Panc1 (cell line): ENCODE data around the gene PHLDA3. TPM values are rescaled to one million over a fixed set of nuclear protein-coding genes. Genes with fewer than 3 reads are reported as not detected.

Source experiments
- ATAC-seq: fragments of 200-7000 bp; cut with Tn5 transposase; 2 replicates; pipeline ENCODE4 v1.9.1; 2020; ENCODE audit warnings: mild to moderate bottlenecking, moderate library complexity
- BruUV-seq: library from RNA; stranded (reverse); fragments of 400-500 nt; replicated peaks from 2 replicates; lab custom pipeline; 2021; lab: Mats Ljungman, UMichigan
- CTCF ChIA-PET: fragments of 300-600 bp; sonication (Branson Sonifier 250); formaldehyde crosslinking; loops from one replicate; lab custom pipeline; 2022; ENCODE audit warnings: antibody characterized with exemption; lab: Charles Lee
- POLR2A ChIA-PET: fragments of 300-600 bp; sonication (Branson Sonifier 250); formaldehyde crosslinking; loops from one replicate; lab custom pipeline; 2022; ENCODE audit warnings: antibody characterized with exemption; lab: Charles Lee
- DNase-seq: peaks from one replicate; pipeline ENCODE4 v3.0.0-alpha.2; 2010; ENCODE audit warnings: low read depth, low spot score
- H3K27ac ChIP-seq: 2 replicates; pipeline ENCODE4 v1.5.1; 2011; ENCODE audit warnings: mild to moderate bottlenecking, low read length, inconsistent platforms
- H3K27me3 ChIP-seq: fragments of 200-500 bp; sonication (Bioruptor generic); 2 replicates; pipeline ENCODE4 v1.6.0; 2014; ENCODE audit warnings: low read length, inconsistent platforms; ENCODE audit not compliant: control insufficient read depth, insufficient read depth
- H3K36me3 ChIP-seq: fragments of 200-500 bp; sonication (Bioruptor generic); 2 replicates; pipeline ENCODE4 v1.5.1; 2014; ENCODE audit warnings: inconsistent platforms, mild to moderate bottlenecking, low read length, moderate library complexity; ENCODE audit not compliant: control insufficient read depth, insufficient read depth
- H3K4me1 ChIP-seq: 2 replicates; pipeline ENCODE4 v1.5.1; 2011; ENCODE audit warnings: inconsistent platforms, mild to moderate bottlenecking, low read length, moderate library complexity; ENCODE audit not compliant: control insufficient read depth, insufficient read depth
- H3K4me3 ChIP-seq, 2 experiments: 2 replicates each; pipeline ENCODE4 v1.5.1; 2011 to 2012; ENCODE audit warnings: low read depth in 2 of 2, low read length in 2 of 2, mild to moderate bottlenecking in 2 of 2, inconsistent platforms in 1 of 2, moderate library complexity in 1 of 2
- H3K9me3 ChIP-seq: fragments of 200-500 bp; sonication (Bioruptor generic); 2 replicates; pipeline ENCODE4 v1.5.1; 2014; ENCODE audit warnings: low read depth, mild to moderate bottlenecking, inconsistent platforms, low read length, moderate library complexity; ENCODE audit not compliant: control insufficient read depth, insufficient read depth
- CTCF ChIP-seq: fragments of 450-650 bp; IDR thresholded peaks from 2 replicates; pipeline ENCODE4 v1.5.1; 2017; ENCODE audit warnings: mild to moderate bottlenecking
- POLR2AphosphoS5 ChIP-seq: IDR thresholded peaks from 2 replicates; pipeline ENCODE4 v1.6.1; 2012; ENCODE audit warnings: mild to moderate bottlenecking, low read depth, low read length, moderate library complexity
- SIN3A ChIP-seq: IDR thresholded peaks from 2 replicates; pipeline ENCODE4 v1.6.1; 2012; ENCODE audit warnings: low read depth, mild to moderate bottlenecking, low read length, moderate library complexity, borderline replicate concordance; ENCODE audit not compliant: insufficient read depth
- TCF7L2 ChIP-seq: IDR thresholded peaks from 2 replicates; pipeline ENCODE4 v1.6.1; 2011; ENCODE audit warnings: mild to moderate bottlenecking, low read depth, low read length, inconsistent platforms
- in situ Hi-C: cut with HindIII; loops from 2 replicates; pipeline ENCODE4 v1.10.0; 2016; ENCODE audit warnings: low sequenced_read_pairs, low pct_unique_long_range_greater_than_20kb
- intact Hi-C: fragments of 100-400 bp; cut with micrococcal nuclease; formaldehyde crosslinking; loops from one replicate; pipeline ENCODE4 v1.10.0; 2022; ENCODE audit not compliant: unreplicated experiment
- total RNA-seq: library from RNA; stranded (reverse); gene quantifications from one replicate; pipeline ENCODE4 v1.2.1, GENCODE V29; 2021; ENCODE audit not compliant: unreplicated experiment
- TF ChIP-seq, protein P1 (sequence below), 2 experiments: IDR thresholded peaks; 2 replicates each; pipeline ENCODE4 v1.6.1; 2011 to 2012; ENCODE audit warnings: low read depth in 2 of 2, control low read depth in 1 of 2, low read length in 1 of 2, mild to moderate bottlenecking in 1 of 2, moderate library complexity in 1 of 2; ENCODE audit not compliant: insufficient read depth in 1 of 2

PHLDA3 gene
- total RNA-seq, 1 experiment from 2014 or later = 12.3 TPM

DNA sequence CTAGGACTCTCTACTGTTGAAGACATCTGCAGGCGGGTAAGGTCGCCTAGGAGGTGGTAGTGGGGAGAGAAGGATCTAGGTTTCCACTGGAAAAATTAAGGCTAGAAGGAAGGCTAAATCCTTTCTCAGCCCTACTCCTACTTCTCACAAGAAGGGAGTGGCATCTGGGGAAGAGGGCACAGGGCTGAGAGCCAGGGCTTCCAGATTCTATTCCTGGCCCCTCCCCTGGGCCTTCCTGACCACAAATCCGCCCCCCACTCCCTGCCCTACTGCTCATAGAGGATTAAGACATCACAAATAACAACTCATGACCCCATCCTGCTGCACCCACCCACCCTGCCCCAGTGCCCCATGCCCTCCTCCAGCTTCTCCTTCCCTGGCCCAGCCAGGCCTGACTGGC lies 2.5 kb downstream of the PHLDA3 start:
- Histone ChIP-seq H3K4me1 (peaks cover 7% of the 10 kb centered on the region), H3K9me3 (no peaks in the 10 kb centered on the region), H3K27me3 (no peaks in the 10 kb centered on the region), H3K4me3 (peak overlapping the region in 1 of 2 experiments; percentile 54; a peak in 1 of 4 replicates), H3K27ac (no peak overlapping the region), H3K36me3 (no peaks in the 10 kb centered on the region)
- BruUV-seq = no TSS peak
- DNase-seq = no peak
- POLR2A ChIA-PET = no interaction called here
- intact Hi-C loops = no loop called here
- in situ Hi-C loops = no loop called here
- ATAC-seq = no peak
- CTCF ChIA-PET = interaction anchor here (1.1 kb wide), 1 partner anchor 30 kb away, joined by 3 read pairs; no protein-coding TSS in a partner anchor
- TF ChIP-seq, protein P1, sequence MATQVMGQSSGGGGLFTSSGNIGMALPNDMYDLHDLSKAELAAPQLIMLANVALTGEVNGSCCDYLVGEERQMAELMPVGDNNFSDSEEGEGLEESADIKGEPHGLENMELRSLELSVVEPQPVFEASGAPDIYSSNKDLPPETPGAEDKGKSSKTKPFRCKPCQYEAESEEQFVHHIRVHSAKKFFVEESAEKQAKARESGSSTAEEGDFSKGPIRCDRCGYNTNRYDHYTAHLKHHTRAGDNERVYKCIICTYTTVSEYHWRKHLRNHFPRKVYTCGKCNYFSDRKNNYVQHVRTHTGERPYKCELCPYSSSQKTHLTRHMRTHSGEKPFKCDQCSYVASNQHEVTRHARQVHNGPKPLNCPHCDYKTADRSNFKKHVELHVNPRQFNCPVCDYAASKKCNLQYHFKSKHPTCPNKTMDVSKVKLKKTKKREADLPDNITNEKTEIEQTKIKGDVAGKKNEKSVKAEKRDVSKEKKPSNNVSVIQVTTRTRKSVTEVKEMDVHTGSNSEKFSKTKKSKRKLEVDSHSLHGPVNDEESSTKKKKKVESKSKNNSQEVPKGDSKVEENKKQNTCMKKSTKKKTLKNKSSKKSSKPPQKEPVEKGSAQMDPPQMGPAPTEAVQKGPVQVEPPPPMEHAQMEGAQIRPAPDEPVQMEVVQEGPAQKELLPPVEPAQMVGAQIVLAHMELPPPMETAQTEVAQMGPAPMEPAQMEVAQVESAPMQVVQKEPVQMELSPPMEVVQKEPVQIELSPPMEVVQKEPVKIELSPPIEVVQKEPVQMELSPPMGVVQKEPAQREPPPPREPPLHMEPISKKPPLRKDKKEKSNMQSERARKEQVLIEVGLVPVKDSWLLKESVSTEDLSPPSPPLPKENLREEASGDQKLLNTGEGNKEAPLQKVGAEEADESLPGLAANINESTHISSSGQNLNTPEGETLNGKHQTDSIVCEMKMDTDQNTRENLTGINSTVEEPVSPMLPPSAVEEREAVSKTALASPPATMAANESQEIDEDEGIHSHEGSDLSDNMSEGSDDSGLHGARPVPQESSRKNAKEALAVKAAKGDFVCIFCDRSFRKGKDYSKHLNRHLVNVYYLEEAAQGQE (IDR thresholded peaks at IDR 0.05; ENCODE audit: insufficient read depth in 1 of 2, low read depth in 2 of 2, low read length in 1 of 2) = no peak
- TF ChIP-seq TCF7L2 (no peak), SIN3A (no peak), CTCF (no peak), POLR2AphosphoS5 (no peak)

- no peak for ATAC-seq
- intact Hi-C loops = no loop called here
Measured at GRCh38 chr1:201465698-201466290, 3.2 kb downstream of the PHLDA3 start.

More at GRCh38 chr1:201465698-201466290, 3.2 kb downstream of the PHLDA3 start:
- CTCF ChIA-PET = no interaction called here
- H3K4me1 ChIP-seq = peaks cover 14% of the 10 kb centered on the region
- TF ChIP-seq CTCF (no peak), SIN3A (no peak), TCF7L2 (no peak), POLR2AphosphoS5 (no peak)
- H3K9me3 ChIP-seq = no peaks in the 10 kb centered on the region
- no TSS peak for BruUV-seq
- DNase-seq = no peak
- H3K4me3 ChIP-seq = no peak overlapping the region; a peak in 1 of 4 replicates
- no peaks in the 10 kb centered on the region for H3K27me3 ChIP-seq
- POLR2A ChIA-PET = no interaction called here
- in situ Hi-C loops = no loop called here
- no peak overlapping the region for H3K27ac ChIP-seq
- H3K36me3 ChIP-seq = no peaks in the 10 kb centered on the region
